ENCODE measurements around the gene ARID1B. TPM values are rescaled to one million over a fixed set of nuclear protein-coding genes. Genes with fewer than 3 reads are reported as not detected.

Gene ARID1B
- total and polyA plus RNA-seq, 2 of the 13 experiments (the other 11 are each of a cell fraction or from before 2014, with no cell fraction given): 20.1 to 32.6 TPM

GRCh38 chr6:156752666-156753301, 24.4 kb upstream of the ARID1B start (continued):
- TF ChIP-seq HIC2 (CRISPR knock-in tag; IDR thresholded peaks at IDR 0.05; ENCODE audit: low read depth) (peak; percentile 96), ATF7-NPFF (CRISPR knock-in tag; IDR thresholded peaks at IDR 0.05; ENCODE audit: low read depth) (no peak), ZNF281 (CRISPR knock-in tag; IDR thresholded peaks at IDR 0.05; ENCODE audit: borderline replicate concordance) (peak; percentile 65), ZFP1 (CRISPR knock-in tag; IDR thresholded peaks at IDR 0.05) (no peak), RARA (CRISPR knock-in tag; IDR thresholded peaks at IDR 0.05) (0 out of 2 replicates have a peak, but pooled peaks have one; percentile 27), AHR (CRISPR knock-in tag; IDR thresholded peaks at IDR 0.05) (no peak), MEIS2 (CRISPR knock-in tag; IDR thresholded peaks at IDR 0.05) (no peak), GTF2F1 (IDR thresholded peaks at IDR 0.05; ENCODE audit: low read length) (no peak), SOX6 (IDR thresholded peaks at IDR 0.05) (no peak), SOX6 (CRISPR knock-in tag; IDR thresholded peaks at IDR 0.05) (peak; percentile 1; the same call in 1 of the 2 replicates), ZNF850 (CRISPR knock-in tag; conservative IDR thresholded peaks at IDR 0.05) (no peak), KDM3A (CRISPR knock-in tag; IDR thresholded peaks at IDR 0.05; ENCODE audit: low read depth) (no peak), RAD51 (IDR thresholded peaks at IDR 0.05; ENCODE audit: borderline replicate concordance) (no peak), ZMYM4 (CRISPR knock-in tag; IDR thresholded peaks at IDR 0.05) (0 out of 2 replicates have a peak, but pooled peaks have one; percentile 19), TGIF2 (CRISPR knock-in tag; IDR thresholded peaks at IDR 0.05) (no peak), ZNF567 (CRISPR knock-in tag; IDR thresholded peaks at IDR 0.05; ENCODE audit: borderline replicate concordance) (no peak), TCF7 (IDR thresholded peaks at IDR 0.05; ENCODE audit: low read depth) (peak; percentile 35; the same call in 1 of the 2 replicates)
- TF ChIP-seq, protein P1, sequence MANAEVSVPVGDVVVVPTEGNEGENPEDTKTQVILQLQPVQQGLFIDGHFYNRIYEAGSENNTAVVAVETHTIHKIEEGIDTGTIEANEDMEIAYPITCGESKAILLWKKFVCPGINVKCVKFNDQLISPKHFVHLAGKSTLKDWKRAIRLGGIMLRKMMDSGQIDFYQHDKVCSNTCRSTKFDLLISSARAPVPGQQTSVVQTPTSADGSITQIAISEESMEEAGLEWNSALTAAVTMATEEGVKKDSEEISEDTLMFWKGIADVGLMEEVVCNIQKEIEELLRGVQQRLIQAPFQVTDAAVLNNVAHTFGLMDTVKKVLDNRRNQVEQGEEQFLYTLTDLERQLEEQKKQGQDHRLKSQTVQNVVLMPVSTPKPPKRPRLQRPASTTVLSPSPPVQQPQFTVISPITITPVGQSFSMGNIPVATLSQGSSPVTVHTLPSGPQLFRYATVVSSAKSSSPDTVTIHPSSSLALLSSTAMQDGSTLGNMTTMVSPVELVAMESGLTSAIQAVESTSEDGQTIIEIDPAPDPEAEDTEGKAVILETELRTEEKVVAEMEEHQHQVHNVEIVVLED (CRISPR knock-in tag; IDR thresholded peaks at IDR 0.05; ENCODE audit: borderline replicate concordance): no peak
- TF ChIP-seq, protein P2, sequence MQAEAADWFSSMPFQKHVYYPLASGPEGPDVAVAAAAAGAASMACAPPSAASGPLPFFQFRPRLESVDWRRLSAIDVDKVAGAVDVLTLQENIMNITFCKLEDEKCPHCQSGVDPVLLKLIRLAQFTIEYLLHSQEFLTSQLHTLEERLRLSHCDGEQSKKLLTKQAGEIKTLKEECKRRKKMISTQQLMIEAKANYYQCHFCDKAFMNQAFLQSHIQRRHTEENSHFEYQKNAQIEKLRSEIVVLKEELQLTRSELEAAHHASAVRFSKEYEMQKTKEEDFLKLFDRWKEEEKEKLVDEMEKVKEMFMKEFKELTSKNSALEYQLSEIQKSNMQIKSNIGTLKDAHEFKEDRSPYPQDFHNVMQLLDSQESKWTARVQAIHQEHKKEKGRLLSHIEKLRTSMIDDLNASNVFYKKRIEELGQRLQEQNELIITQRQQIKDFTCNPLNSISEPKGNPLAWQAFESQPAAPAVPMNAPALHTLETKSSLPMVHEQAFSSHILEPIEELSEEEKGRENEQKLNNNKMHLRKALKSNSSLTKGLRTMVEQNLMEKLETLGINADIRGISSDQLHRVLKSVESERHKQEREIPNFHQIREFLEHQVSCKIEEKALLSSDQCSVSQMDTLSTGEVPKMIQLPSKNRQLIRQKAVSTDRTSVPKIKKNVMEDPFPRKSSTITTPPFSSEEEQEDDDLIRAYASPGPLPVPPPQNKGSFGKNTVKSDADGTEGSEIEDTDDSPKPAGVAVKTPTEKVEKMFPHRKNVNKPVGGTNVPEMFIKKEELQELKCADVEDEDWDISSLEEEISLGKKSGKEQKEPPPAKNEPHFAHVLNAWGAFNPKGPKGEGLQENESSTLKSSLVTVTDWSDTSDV (CRISPR knock-in tag; IDR thresholded peaks at IDR 0.05): no peak
- TF ChIP-seq, protein P3, sequence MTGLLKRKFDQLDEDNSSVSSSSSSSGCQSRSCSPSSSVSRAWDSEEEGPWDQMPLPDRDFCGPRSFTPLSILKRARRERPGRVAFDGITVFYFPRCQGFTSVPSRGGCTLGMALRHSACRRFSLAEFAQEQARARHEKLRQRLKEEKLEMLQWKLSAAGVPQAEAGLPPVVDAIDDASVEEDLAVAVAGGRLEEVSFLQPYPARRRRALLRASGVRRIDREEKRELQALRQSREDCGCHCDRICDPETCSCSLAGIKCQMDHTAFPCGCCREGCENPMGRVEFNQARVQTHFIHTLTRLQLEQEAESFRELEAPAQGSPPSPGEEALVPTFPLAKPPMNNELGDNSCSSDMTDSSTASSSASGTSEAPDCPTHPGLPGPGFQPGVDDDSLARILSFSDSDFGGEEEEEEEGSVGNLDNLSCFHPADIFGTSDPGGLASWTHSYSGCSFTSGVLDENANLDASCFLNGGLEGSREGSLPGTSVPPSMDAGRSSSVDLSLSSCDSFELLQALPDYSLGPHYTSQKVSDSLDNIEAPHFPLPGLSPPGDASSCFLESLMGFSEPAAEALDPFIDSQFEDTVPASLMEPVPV (CRISPR knock-in tag; IDR thresholded peaks at IDR 0.05): no peak
